GM12891 (cell line): ENCODE results near the gene SLC29A1.

ENCODE experiments used
- DNase-seq: peaks from one replicate; pipeline ENCODE4 v3.0.0; 2011; ENCODE audit warnings: low spot score; ENCODE audit not compliant: insufficient read length
- FAIRE-seq: peaks from 2 replicates; lab custom pipeline; 2011; peaks lifted over from hg19 to GRCh38; lab: Jason Lieb, UNC
- PAX5 ChIP-seq: IDR thresholded peaks from 2 replicates; pipeline ENCODE4 v1.6.1; 2011; ENCODE audit warnings: low read length, moderate library complexity, mild to moderate bottlenecking; ENCODE audit not compliant: insufficient read depth, severe bottlenecking
- POLR2A ChIP-seq: IDR thresholded peaks from 2 replicates; pipeline ENCODE4 v1.6.1; 2011; ENCODE audit warnings: low read depth, low read length, control low read depth
- POLR2AphosphoS5 ChIP-seq: IDR thresholded peaks from 2 replicates; pipeline ENCODE4 v1.6.1; 2011; ENCODE audit warnings: low read depth, low read length, control low read depth
- POU2F2 ChIP-seq: IDR thresholded peaks from 2 replicates; pipeline ENCODE4 v1.6.1; 2011; ENCODE audit warnings: low read depth, mild to moderate bottlenecking, control low read depth, low read length, moderate library complexity
- SPI1 ChIP-seq: IDR thresholded peaks from 2 replicates; pipeline ENCODE4 v1.6.1; 2011; ENCODE audit warnings: low read depth, low read length, control low read depth
- TAF1 ChIP-seq: IDR thresholded peaks from 2 replicates; pipeline ENCODE4 v1.6.1; 2011; ENCODE audit warnings: low read depth, low read length, control low read depth

The SLC29A1 gene

GRCh38 chr6:44235891-44236516 lies 12.6 kb downstream of the SLC29A1 start:
- FAIRE-seq, result no peak
- no peak for TF ChIP-seq SPI1
- no peak for TF ChIP-seq PAX5
- TF ChIP-seq POLR2AphosphoS5, result no peak
- no peak for TF ChIP-seq POLR2A
- no peak for TF ChIP-seq POU2F2
- TF ChIP-seq TAF1, result no peak
- DNase-seq, result no peak

- TF ChIP-seq POLR2AphosphoS5, result no peak
- TF ChIP-seq POU2F2, result no peak
- no peak for TF ChIP-seq PAX5
- DNase-seq (no peak), FAIRE-seq (no peak)
These were observed 13.8 kb downstream of the SLC29A1 start for GRCh38 chr6:44237021-44237812.

GRCh38 chr6:44237813-44238433 lies 14.5 kb downstream of the SLC29A1 start:
- DNase-seq, result peak; percentile 88
- peak; percentile 90 for FAIRE-seq
- no peak; the same call in 1 of the 2 replicates for TF ChIP-seq POLR2A
- TF ChIP-seq POU2F2, result 0 out of 2 replicates have a peak, but pooled peaks have one; percentile 5
- TF ChIP-seq PAX5, result peak; percentile 87

DNA sequence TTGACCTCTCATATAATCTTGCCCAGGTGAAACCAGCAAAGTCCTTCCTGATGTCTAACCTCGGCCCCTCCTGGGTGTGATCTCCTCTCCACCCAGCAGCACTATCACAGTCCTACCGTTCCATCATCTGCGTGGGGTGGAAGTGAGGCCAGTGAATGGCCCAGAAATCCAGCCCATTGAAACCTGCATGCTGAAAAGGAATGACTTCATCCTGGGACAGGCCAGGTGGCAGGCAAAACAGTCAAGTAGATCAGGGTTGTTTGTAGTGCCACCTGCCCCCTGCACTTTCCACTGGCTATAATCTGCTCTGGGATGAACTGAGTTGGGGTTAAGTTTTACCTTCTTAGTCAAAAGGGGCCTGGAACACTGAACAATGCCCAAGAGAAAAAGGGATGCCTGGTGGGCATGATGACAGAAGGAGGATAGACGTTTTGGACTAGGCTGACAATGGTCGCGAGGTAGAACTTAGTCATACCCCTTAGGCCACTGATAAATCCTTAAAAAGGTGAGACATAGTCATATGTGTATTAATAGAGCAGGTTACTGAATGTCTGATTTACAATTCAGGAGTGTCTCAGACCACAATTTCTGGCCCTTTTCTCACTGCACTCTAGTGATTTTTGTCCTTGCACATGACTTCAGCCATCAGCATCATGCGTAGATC lies 15.4 kb downstream of the SLC29A1 start:
- no peak for TF ChIP-seq POLR2A
- no peak for TF ChIP-seq POU2F2
- TF ChIP-seq TAF1, result no peak
- TF ChIP-seq SPI1, result no peak
- TF ChIP-seq POLR2AphosphoS5, result no peak
- no peak for TF ChIP-seq PAX5
- DNase-seq, result no peak
- no peak for FAIRE-seq

DNA sequence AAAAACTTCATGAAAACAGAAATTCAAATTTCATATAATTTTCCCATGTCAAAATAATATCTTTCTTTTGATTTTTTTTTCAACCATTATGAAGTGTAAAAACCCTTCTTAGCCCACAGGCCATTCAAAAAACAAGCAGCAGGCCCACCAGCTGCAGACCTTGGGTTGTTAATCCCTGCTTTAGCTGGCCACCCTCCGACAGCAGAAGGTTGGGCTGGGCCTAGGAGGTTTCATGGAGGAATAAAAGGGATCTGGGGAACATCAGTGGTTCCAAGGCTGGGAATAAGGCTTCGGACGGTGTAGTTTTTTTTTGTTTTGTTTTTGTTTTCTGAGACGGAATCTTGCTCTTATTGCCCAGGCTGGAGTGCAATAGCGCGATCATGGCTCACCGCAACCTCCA lies 19.9 kb downstream of the SLC29A1 start:
- TF ChIP-seq POLR2AphosphoS5 (no peak), POU2F2 (no peak), PAX5 (no peak), SPI1 (no peak), POLR2A (no peak), TAF1 (no peak)
- FAIRE-seq (no peak), DNase-seq (no peak)

DNA sequence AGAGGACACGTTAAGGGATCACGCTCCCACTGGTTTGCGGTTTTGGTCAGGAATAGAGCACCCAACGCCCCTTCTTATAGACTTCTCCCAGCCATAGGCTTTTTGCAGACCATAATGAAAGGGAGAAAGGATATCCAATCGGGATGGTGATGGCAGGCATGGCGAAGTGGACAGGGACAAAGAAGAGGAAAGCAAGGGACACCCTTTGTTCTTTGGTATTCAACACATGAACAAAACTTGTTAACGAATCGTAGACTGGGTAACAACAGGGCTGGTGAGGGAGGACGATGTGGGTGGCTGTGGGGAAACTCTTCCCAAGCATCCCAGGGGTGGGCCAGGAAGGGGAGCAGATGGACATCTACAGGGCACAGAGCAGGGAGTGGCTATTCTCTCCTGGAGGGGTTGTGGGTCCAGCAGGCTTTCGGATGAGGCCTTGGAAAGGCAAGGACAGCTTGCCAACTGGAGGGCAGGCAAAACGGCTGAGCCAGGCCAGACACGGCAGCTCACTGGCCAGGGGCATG lies 22.1 kb downstream of the SLC29A1 start:
- TF ChIP-seq SPI1 (no peak), TAF1 (no peak), POLR2AphosphoS5 (no peak), POLR2A (no peak), POU2F2 (no peak), PAX5 (no peak)
- DNase-seq (no peak), FAIRE-seq (no peak)

GRCh38 chr6:44245912-44246662 lies 22.7 kb downstream of the SLC29A1 start:
- DNase-seq, result no peak
- no peak for TF ChIP-seq POLR2A
- TF ChIP-seq POU2F2, result no peak
- no peak for TF ChIP-seq TAF1
- TF ChIP-seq SPI1, result no peak
- no peak for TF ChIP-seq POLR2AphosphoS5
- no peak for TF ChIP-seq PAX5
- FAIRE-seq, result peak; percentile 77

DNA sequence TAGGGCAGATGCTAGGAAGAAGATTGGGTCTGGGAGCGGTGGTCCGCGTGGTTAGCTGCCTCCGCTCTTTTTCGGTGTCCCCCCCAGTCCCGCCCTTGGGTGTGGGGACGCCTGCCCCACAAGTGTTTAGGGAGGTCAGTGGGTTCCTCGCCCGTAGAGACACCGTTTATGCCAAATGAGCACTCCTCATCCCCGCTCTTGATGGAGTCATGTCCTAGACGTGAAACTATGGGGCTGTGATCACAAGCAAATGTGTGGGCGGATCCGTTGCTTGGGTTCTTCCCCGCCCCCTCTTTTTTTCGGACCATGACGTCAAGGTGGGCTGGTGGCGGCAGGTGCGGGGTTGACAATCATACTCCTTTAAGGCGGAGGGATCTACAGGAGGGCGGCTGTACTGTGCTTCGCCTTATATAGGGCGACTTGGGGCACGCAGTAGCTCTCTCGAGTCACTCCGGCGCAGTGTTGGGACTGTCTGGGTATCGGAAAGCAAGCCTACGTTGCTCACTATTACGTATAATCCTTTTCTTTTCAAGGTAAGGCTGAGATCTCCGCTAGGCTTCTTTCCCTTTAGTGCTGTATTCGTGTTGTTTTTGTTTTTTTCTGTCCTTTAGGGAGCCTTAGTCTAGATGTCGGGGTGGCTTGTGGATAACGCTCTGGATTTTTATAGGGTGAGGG lies 23.4 kb downstream of the SLC29A1 start, which contains the start of gene HSP90AB1:
TSS of gene HSP90AB1 (plus strand) at position 439 of the 675 bp plus-strand sequence. CDS start 1,529 bp downstream, outside the sequence.
- FAIRE-seq (peak; percentile 95), DNase-seq (peak; percentile 86)
- TF ChIP-seq POLR2AphosphoS5 (peak; percentile 100), POLR2A (peak; percentile 100), POU2F2 (peak; percentile 99), SPI1 (no peak), TAF1 (peak; percentile 100), PAX5 (peak; percentile 51)
